GM12878 (cell line): ENCODE measurements around the gene WRAP73. TPM values are rescaled to one million over a fixed set of nuclear protein-coding genes. Genes with fewer than 3 reads are reported as not detected.

Source experiments
- ATAC-seq: fragments of 200-7000 bp; cut with Tn5 transposase; 3 replicates; pipeline ENCODE4 v1.9.1; 2020; ENCODE audit warnings: mild to moderate bottlenecking, moderate library complexity
- BruUV-seq: library from RNA; stranded (reverse); fragments of 400-500 nt; replicated peaks from 2 replicates; lab custom pipeline; 2021; lab: Mats Ljungman, UMichigan
- CTCF ChIA-PET: fragments of 300-600 bp; sonication (Branson Sonifier 250); formaldehyde crosslinking; extraction: SDS; loops from one replicate; lab custom pipeline; 2021; ENCODE audit warnings: inconsistent platforms; lab: Yijun Ruan, JAX
- POLR2A ChIA-PET: fragments of 350-600 bp; formaldehyde crosslinking; extraction: SDS; loops from one replicate; lab custom pipeline; 2021; ENCODE audit warnings: inconsistent platforms; lab: Charles Lee
- RAD21 ChIA-PET: fragments of 300-600 bp; sonication (Branson Sonifier 250); formaldehyde crosslinking; loops from one replicate; lab custom pipeline; 2023; ENCODE audit warnings: antibody characterized with exemption; ENCODE audit not compliant: unreplicated experiment; lab: Charles Lee
- SMC1A ChIA-PET: fragments of 300-600 bp; sonication (Branson Sonifier 250); formaldehyde crosslinking; loops from one replicate; lab custom pipeline; 2023; ENCODE audit not compliant: unreplicated experiment, uncharacterized antibody; lab: Charles Lee
- DNase-seq: peaks from one replicate; pipeline ENCODE4 v3.0.0-alpha.2; 2011; ENCODE audit warnings: low read depth, low spot score
- FAIRE-seq: peaks from 3 replicates; lab custom pipeline; 2011; peaks lifted over from hg19 to GRCh38; lab: Jason Lieb, UNC
- H2AFZ ChIP-seq: 2 replicates; pipeline ENCODE4 v1.6.0; 2011; ENCODE audit warnings: low read depth, low read length, control low read depth; ENCODE audit not compliant: control insufficient read depth
- H3K27ac ChIP-seq: 2 replicates; pipeline ENCODE4 v1.5.1; 2011; ENCODE audit warnings: control low read depth; ENCODE audit not compliant: control insufficient read depth, insufficient read depth
- H3K27me3 ChIP-seq, 2 experiments: replicated peaks in 1 of 2; 2 replicates each; pipeline versions ENCODE4 v1.6.0 to v1.6.1; 2011; ENCODE audit warnings: low read length in 1 of 2; ENCODE audit not compliant: control insufficient read depth in 2 of 2, insufficient read depth in 2 of 2
- H3K36me3 ChIP-seq, 2 experiments: 2 replicates each; pipeline ENCODE4 v1.5.1; 2011; ENCODE audit warnings: low read length in 1 of 2; ENCODE audit not compliant: control insufficient read depth in 2 of 2, insufficient read depth in 2 of 2
- H3K4me1 ChIP-seq: 2 replicates; pipeline ENCODE4 v1.6.1; 2011; ENCODE audit warnings: mild to moderate bottlenecking, low read length, moderate library complexity, mixed read lengths; ENCODE audit not compliant: control insufficient read depth, insufficient read depth
- H3K4me2 ChIP-seq: 2 replicates; pipeline ENCODE4 v1.6.0; 2011; ENCODE audit warnings: control low read depth; ENCODE audit not compliant: control insufficient read depth, insufficient read depth
- H3K4me3 ChIP-seq: fragments of 200-600 bp; sonication (generic); 2 replicates; pipeline ENCODE4 v1.5.1; 2016
- H3K79me2 ChIP-seq: 2 replicates; pipeline ENCODE4 v1.6.0; 2011; ENCODE audit warnings: low read length; ENCODE audit not compliant: control insufficient read depth, insufficient read depth
- H3K9ac ChIP-seq: 2 replicates; pipeline ENCODE4 v1.8.0; 2011; ENCODE audit warnings: low read length, control low read depth, mixed read lengths; ENCODE audit not compliant: control insufficient read depth, insufficient read depth
- H3K9me3 ChIP-seq: replicated peaks from 3 replicates; pipeline ENCODE4 v1.5.1; 2011; ENCODE audit warnings: mild to moderate bottlenecking, low read length; ENCODE audit not compliant: control insufficient read depth, insufficient read depth
- H4K20me1 ChIP-seq: 2 replicates; pipeline ENCODE4 v1.6.0; 2011; ENCODE audit not compliant: control insufficient read depth, insufficient read depth
- E4F1 ChIP-seq: fragments of 450-650 bp; IDR thresholded peaks from 2 replicates; pipeline ENCODE4 v1.6.1; 2018; ENCODE audit warnings: borderline replicate concordance, mild to moderate bottlenecking; ENCODE audit not compliant: partially characterized antibody
- EGR1 ChIP-seq, 2 experiments: IDR thresholded peaks; 1 replicate in 1 of 2; 2 replicates in 1 of 2; pipeline ENCODE4 v1.6.1; 2011 to 2012; ENCODE audit warnings: low read depth in 2 of 2, low read length in 2 of 2, borderline replicate concordance in 1 of 2, mild to moderate bottlenecking in 1 of 2, moderate library complexity in 1 of 2
- NBN ChIP-seq: fragments of 450-650 bp; IDR thresholded peaks from 2 replicates; pipeline ENCODE4 v1.6.1; 2016
- NFIC ChIP-seq: IDR thresholded peaks from 2 replicates; pipeline ENCODE4 v1.6.1; 2012; ENCODE audit warnings: low read depth, mild to moderate bottlenecking, inconsistent platforms, low read length, moderate library complexity
- POLR2AphosphoS5 ChIP-seq: IDR thresholded peaks from 2 replicates; pipeline ENCODE4 v1.6.1; 2011; ENCODE audit warnings: mild to moderate bottlenecking, low read length, inconsistent platforms
- SUPT20H ChIP-seq: IDR thresholded peaks from 2 replicates; pipeline ENCODE4 v1.6.1; 2011; ENCODE audit warnings: low read depth, mild to moderate bottlenecking, low read length, moderate library complexity, borderline replicate concordance; ENCODE audit not compliant: control insufficient read depth
- ZNF384 ChIP-seq: IDR thresholded peaks from 2 replicates; pipeline ENCODE4 v1.6.1; 2012; ENCODE audit warnings: low read depth, mild to moderate bottlenecking, low read length, improper control_type of control experiment, borderline replicate concordance
- WGBS: methylation state at CpG from one replicate; pipeline ENCODE4 v1.1.6; 2016; ENCODE audit warnings: low lambda C conversion rate; ENCODE audit not compliant: insufficient replicate concordance, insufficient coverage; ENCODE audit errors: missing lambda C conversion rate; 5-methylcytosine and 5-hydroxymethylcytosine counted together
- in situ Hi-C: fragments of 300-500 bp; cut with MboI; formaldehyde crosslinking; loops from 9 replicates; pipeline ENCODE4 v1.14.3; 2018; ENCODE audit warnings: mixed read lengths
- intact Hi-C: fragments of 100-400 bp; cut with micrococcal nuclease; formaldehyde crosslinking; loops from one replicate; pipeline ENCODE4 v1.14.2; 2022; ENCODE audit not compliant: unreplicated experiment
- polyA plus RNA-seq, 11 experiments: library from polyadenylated mRNA; depleted of rRNA in 4 of 11; unstranded in 6 of 11; stranded (reverse) in 5 of 11; fragments of >200 nt; fragmentation: Nextera tagmentation in 4 of 11; fragmentation: Illumina TruSeq in 1 of 11; extraction: Ambion mirVana in 4 of 11; extraction: Trizol in 1 of 11; gene quantifications; 1 replicate in 1 of 11; 2 replicates in 10 of 11; pipeline versions ENCODE4 v1.2.1 to v1.2.3, GENCODE V29; 2011 to 2016; ENCODE audit warnings: inconsistent platforms in 2 of 11, missing spikeins in 2 of 11, low read depth in 1 of 11
- total RNA-seq, 4 experiments: library from RNA; depleted of rRNA in 3 of 4; stranded (reverse); fragments of >200 nt in 3 of 4; fragmentation: Illumina TruSeq in 1 of 4; extraction: Trizol in 1 of 4; gene quantifications; 2 replicates each; pipeline versions ENCODE4 v1.2.1 to v1.2.3, GENCODE V29; 2013 to 2021

Gene WRAP73
- total and polyA plus RNA-seq, 10 of the 15 experiments (the other 5 are each of a cell fraction or from before 2014, with no cell fraction given), result 3.2 to 65.8 (median 48.0) TPM

GRCh38 chr1:3629561-3630160 lies 20.2 kb downstream of the WRAP73 start:
- POLR2A ChIA-PET, result interaction anchor here (0.6 kb wide), 1 partner anchor 1972 kb away, joined by 3 read pairs; no protein-coding TSS in a partner anchor
- no peaks in the 10 kb centered on the region for H3K9me3 ChIP-seq
- WGBS, result 95% methylated on average over 16 of the region's 16 CpGs
- H4K20me1 ChIP-seq, result no peaks in the 10 kb centered on the region
- no peaks in the 10 kb centered on the region for H3K4me1 ChIP-seq
- no peaks in the 10 kb centered on the region for H3K27me3 ChIP-seq
- H3K79me2 ChIP-seq, result no peaks in the 10 kb centered on the region
- ATAC-seq, result no peak
- intact Hi-C loops, result no loop called here
- H3K9ac ChIP-seq, result no peak overlapping the region
- DNase-seq, result no peak
- TF ChIP-seq NFIC, result no peak
- TF ChIP-seq E4F1, result no peak
- TF ChIP-seq EGR1 (IDR thresholded peaks at IDR 0.05; ENCODE audit: borderline replicate concordance in 1 of 2, low read depth in 2 of 2, low read length in 2 of 2), result no peak
- no peak for TF ChIP-seq ZNF384
- TF ChIP-seq SUPT20H, result no peak
- TF ChIP-seq POLR2AphosphoS5, result no peak
- TF ChIP-seq NBN, result no peak
- TF ChIP-seq, all 136 proteins: peak for 0
- Histone ChIP-seq H3K27ac (no peak overlapping the region), H2AFZ (no peak overlapping the region), H3K4me3 (no peak overlapping the region), H3K36me3 (peaks cover 10 to 13% of the 10 kb centered on the region in 2 experiments), H3K4me2 (no peak overlapping the region)
- SMC1A ChIA-PET, result interaction anchor here (0.7 to 2.5 kb wide), 2 partner anchors 10 to 173 kb away, joined by 3 to 10 read pairs; no protein-coding TSS in a partner anchor
- TSS peak; percentile 73 for BruUV-seq
- CTCF ChIA-PET, result interaction anchor here (1.0 to 2.9 kb wide), 5 partner anchors 9 to 95 kb away, joined by 3 to 15 read pairs (median 3); no protein-coding TSS in a partner anchor
- in situ Hi-C loops, result loop anchor here (10.0 kb wide), 1 partner anchor 145 kb away; no protein-coding TSS in a partner anchor
- RAD21 ChIA-PET, result no interaction called here
- no peak for FAIRE-seq
